Activated T-cell treated with anti-CD3 and anti-CD28 coated beads for 1 hour (primary cell): ENCODE data around the gene DSG4.

ENCODE experiments used
- DNase-seq: peaks from one replicate; pipeline ENCODE4 v3.0.0-alpha.2; 2020; ENCODE audit warnings: low read depth

Gene DSG4

DNA sequence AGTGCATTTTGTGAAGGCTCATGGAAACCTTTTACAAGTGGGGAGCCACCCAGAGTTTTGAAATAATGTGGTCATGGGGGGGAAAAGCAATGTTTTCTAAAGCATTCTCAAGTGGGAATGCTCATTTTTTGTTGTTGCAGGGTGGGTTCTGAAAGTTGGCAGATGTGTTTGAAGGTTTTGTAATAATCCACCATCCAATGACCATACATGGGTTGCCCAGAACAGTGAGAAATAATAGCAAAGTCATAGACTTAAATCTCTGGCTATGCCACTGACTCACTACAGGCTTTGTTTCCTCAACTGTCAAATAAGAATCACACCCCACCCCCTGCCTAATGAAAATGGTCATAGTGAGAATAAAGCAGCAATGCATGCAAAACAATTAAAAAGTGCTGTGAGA, 73.8 kb downstream of the DSG4 start:
- DNase-seq: no peak

DNA sequence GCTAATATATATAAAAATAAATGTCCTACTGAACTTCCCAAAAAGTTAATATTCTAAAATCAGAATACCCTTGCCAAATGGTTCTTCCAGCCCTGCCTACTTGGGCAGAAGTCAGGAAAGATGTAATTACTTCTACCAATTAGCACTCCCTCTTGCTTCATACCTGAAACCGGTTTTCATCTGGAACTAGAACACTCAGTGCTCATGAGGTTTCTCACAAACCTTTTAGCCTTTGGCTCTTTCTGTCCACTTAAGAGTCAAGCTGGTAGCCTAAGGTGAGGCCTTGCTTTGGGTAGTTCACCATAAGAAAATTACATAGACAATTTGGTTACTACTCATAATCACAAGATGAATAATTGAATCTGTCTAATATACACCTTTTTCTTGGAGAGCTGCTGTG, 75.0 kb downstream of the DSG4 start:
- DNase-seq: no peak

DNA sequence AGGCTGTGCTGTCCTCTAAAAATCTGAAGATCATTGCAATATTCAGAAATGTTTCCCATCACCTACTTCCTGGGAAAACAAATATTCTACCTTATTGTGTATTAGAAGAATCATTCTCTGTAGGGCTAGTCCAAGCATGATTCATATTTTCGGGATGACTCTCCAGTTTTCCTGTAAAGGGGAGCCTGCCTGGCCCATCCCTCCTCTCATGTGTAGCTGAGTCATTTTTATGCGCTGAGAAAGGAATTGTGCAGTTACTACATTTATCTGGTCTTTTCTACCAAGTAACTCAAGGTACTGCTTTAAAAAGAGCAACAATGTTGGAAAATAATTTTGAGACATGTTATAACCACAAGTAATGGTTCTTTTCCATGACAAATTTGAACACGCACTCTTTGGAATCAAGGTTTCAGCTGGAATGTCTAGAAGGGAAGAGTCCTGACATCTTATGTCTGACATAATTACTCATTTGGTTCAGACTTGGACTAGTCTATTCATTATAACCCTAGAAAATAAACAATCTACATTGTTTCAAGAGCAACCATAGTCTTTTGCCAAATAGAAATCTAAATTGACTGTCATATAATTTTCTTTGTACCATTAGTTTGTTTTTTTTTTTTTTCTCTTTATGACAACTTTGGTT, 77.6 kb downstream of the DSG4 start:
- no peak for DNase-seq
